ENCODE data around the gene METRNL. TPM values are rescaled to one million over a fixed set of nuclear protein-coding genes. Genes with fewer than 3 reads are reported as not detected.

The METRNL gene
- polyA plus RNA-seq, 3 donors: 13.1 to 133 (median 29.8) TPM

GRCh38 chr17:83121921-83122820, 42.8 kb downstream of the METRNL start:
- peaks cover 84% of the 10 kb centered on the region for H3K4me1 Mint-ChIP-seq
- peak overlapping the region; percentile 41 to 78 for H3K4me3 Mint-ChIP-seq

More at GRCh38 chr17:83121921-83122820, 42.8 kb downstream of the METRNL start:
- no peak overlapping the region for H3K9ac ChIP-seq (ENCODE audit: insufficient read depth, low read length, poor library complexity, severe bottlenecking)
- peak in 2 of 3 donors; percentile 41 to 55 for DNase-seq
- Mint-ChIP-seq H3K27ac (peak overlapping the region; percentile 55 to 88 (median 73)), H3K36me3 (peaks cover 8 to 22% of the 10 kb centered on the region in 2 donors), H3K9me3 (peaks cover 0 to 4% (median 0%) of the 10 kb centered on the region in 7 donors), H3K27me3 (ENCODE audit: low read depth in 3 of 3) (peaks cover 30 to 38% (median 33%) of the 10 kb centered on the region in 3 donors)
- 70% methylated on average over 24 of the region's 26 CpGs for WGBS (ENCODE audit: insufficient coverage)
- peaks cover 0 to 6% of the 10 kb centered on the region in 2 donors for H3K27me3 ChIP-seq (ENCODE audit: control insufficient read depth in 2 of 2, insufficient read depth in 2 of 2, low read length in 2 of 2)
- H3K36me3 ChIP-seq (replicated peaks in 1 of 2; ENCODE audit: control insufficient read depth in 1 of 2, insufficient read depth in 2 of 2, low read length in 2 of 2): no peaks in the 10 kb centered on the region
- H3K4me3 ChIP-seq (replicated peaks in 1 of 3; ENCODE audit: low read depth in 2 of 3, low read length in 3 of 3): no peak overlapping the region
- H3K79me2 ChIP-seq (ENCODE audit: insufficient read depth, low read length): no peaks in the 10 kb centered on the region
- no peaks in the 10 kb centered on the region for H4K20me1 ChIP-seq (ENCODE audit: insufficient read depth, low read length)
- peak overlapping the region; percentile 4 for H3K4me2 ChIP-seq (replicated peaks; ENCODE audit: extremely low read depth, low read length, poor library complexity, severe bottlenecking)
- H3K4me1 ChIP-seq (ENCODE audit: control insufficient read depth in 1 of 2, insufficient read depth in 2 of 2, low read length in 2 of 2): peaks cover 72 to 80% of the 10 kb centered on the region in 2 donors
- intact Hi-C loops (cut with micrococcal nuclease): loop anchor here in 1 of 2 donors (5.0 kb wide), 2 partner anchors 35 to 40 kb away; no protein-coding TSS in a partner anchor
- no peaks in the 10 kb centered on the region for H3K9me3 ChIP-seq (replicated peaks in 1 of 2; ENCODE audit: control insufficient read depth in 1 of 2, insufficient read depth in 1 of 2, low read length in 2 of 2)
- TF ChIP-seq CTCF (IDR thresholded peaks at IDR 0.05): no peak
- H2AFZ ChIP-seq (ENCODE audit: insufficient read depth, low read depth, low read length, poor library complexity, severe bottlenecking): no peak overlapping the region
- H3K27ac ChIP-seq (ENCODE audit: low read depth in 1 of 2, low read length in 2 of 2): no peak overlapping the region

Data from CD14-positive monocyte (primary cell).